ENCODE measurements around the gene PSMG1. TPM values are rescaled to one million over a fixed set of nuclear protein-coding genes. Genes with fewer than 3 reads are reported as not detected.

Gene PSMG1
- total RNA-seq, 2 experiments from 2014 or later: 7.8 to 7.9 TPM

DNA sequence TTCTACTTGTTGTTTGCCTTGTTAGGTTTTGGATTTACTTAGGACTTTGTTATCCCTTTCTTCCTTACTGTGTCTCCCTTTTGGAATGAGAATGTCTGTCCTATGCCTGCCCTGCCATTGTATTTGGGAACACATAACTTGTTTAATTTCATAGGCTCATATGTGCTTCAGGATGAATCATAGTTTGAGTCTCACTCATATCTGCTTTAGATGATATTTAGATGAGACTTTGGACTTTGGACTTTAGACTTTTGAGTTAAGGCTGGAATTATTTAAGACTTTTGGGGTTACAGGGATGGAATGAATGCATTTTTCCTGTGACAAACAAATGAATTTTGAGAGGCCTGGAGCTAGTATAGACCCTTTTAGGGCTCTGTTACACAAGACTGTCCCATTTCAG, 33.4 kb downstream of the PSMG1 start:
- no peaks in the 10 kb centered on the region for H3K9me3 ChIP-seq (ENCODE audit: control insufficient read depth in 1 of 2, insufficient read depth in 1 of 2, low read length in 2 of 2)
- ATAC-seq (ENCODE audit: poor library complexity): no peak
- H3K4me1 ChIP-seq (ENCODE audit: insufficient read depth, low read length): no peaks in the 10 kb centered on the region
- Mint-ChIP-seq H3K36me3 (ENCODE audit: low read depth) (no peaks in the 10 kb centered on the region), H3K4me3 (no peak overlapping the region), H3K27ac (no peak overlapping the region), H3K9me3 (no peaks in the 10 kb centered on the region), H3K4me1 (ENCODE audit: low read depth) (no peaks in the 10 kb centered on the region), H3K27me3 (peaks cover 17% of the 10 kb centered on the region)
- TF ChIP-seq, protein P1, sequence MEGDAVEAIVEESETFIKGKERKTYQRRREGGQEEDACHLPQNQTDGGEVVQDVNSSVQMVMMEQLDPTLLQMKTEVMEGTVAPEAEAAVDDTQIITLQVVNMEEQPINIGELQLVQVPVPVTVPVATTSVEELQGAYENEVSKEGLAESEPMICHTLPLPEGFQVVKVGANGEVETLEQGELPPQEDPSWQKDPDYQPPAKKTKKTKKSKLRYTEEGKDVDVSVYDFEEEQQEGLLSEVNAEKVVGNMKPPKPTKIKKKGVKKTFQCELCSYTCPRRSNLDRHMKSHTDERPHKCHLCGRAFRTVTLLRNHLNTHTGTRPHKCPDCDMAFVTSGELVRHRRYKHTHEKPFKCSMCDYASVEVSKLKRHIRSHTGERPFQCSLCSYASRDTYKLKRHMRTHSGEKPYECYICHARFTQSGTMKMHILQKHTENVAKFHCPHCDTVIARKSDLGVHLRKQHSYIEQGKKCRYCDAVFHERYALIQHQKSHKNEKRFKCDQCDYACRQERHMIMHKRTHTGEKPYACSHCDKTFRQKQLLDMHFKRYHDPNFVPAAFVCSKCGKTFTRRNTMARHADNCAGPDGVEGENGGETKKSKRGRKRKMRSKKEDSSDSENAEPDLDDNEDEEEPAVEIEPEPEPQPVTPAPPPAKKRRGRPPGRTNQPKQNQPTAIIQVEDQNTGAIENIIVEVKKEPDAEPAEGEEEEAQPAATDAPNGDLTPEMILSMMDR (IDR thresholded peaks at IDR 0.05): no peak
- intact Hi-C loops (cut with DNase I, micrococcal nuclease): no loop called here
- ChIA-PET CTCF (no interaction called here), POLR2A (no interaction called here)
- no peak overlapping the region for H3K27ac ChIP-seq (ENCODE audit: low read depth in 1 of 2, low read length in 2 of 2)
- H3K27me3 ChIP-seq (ENCODE audit: control insufficient read depth in 1 of 2, insufficient read depth in 2 of 2, low read length in 2 of 2): no peaks in the 10 kb centered on the region
- H3K4me3 ChIP-seq (ENCODE audit: low read length): no peak overlapping the region
- no peak for DNase-seq
- H3K36me3 ChIP-seq (ENCODE audit: insufficient read depth, low read length): no peaks in the 10 kb centered on the region

DNA sequence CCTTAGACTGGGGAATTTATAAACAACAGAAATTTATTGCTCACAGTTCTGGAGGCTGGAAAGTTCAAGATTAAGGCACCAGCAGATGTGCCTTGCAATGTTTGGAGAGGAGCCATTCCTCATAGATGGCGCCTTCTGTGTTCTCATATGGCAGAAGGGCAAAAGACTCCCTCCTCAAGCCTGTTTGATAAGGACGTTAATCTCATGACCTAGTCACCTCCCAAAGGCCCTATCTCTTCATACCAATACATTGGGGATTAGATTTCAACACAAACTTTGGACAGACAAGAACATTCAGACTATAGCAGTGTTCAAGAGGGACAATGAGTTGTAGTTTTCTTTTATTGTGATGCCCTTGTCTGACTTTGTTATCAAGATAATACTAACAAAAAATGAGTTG, 34.3 kb downstream of the PSMG1 start:
- peaks cover 17% of the 10 kb centered on the region for H3K27me3 Mint-ChIP-seq
- POLR2A ChIA-PET: no interaction called here
- H3K4me1 ChIP-seq (ENCODE audit: insufficient read depth, low read length): no peaks in the 10 kb centered on the region
- H3K36me3 ChIP-seq (ENCODE audit: insufficient read depth, low read length): no peaks in the 10 kb centered on the region
- no peak overlapping the region for H3K27ac Mint-ChIP-seq
- no peaks in the 10 kb centered on the region for H3K4me1 Mint-ChIP-seq (ENCODE audit: low read depth)
- H3K9me3 Mint-ChIP-seq: no peaks in the 10 kb centered on the region
- no peaks in the 10 kb centered on the region for H3K9me3 ChIP-seq (ENCODE audit: control insufficient read depth in 1 of 2, insufficient read depth in 1 of 2, low read length in 2 of 2)
- H3K27me3 ChIP-seq (ENCODE audit: control insufficient read depth in 1 of 2, insufficient read depth in 2 of 2, low read length in 2 of 2): no peaks in the 10 kb centered on the region
- intact Hi-C loops (cut with DNase I, micrococcal nuclease): no loop called here
- no peak for ATAC-seq (ENCODE audit: poor library complexity)
- DNase-seq: no peak
- CTCF ChIA-PET: no interaction called here
- TF ChIP-seq, protein P1 (IDR thresholded peaks at IDR 0.05): no peak
- no peak overlapping the region for H3K4me3 ChIP-seq (ENCODE audit: low read length)
- no peaks in the 10 kb centered on the region for H3K36me3 Mint-ChIP-seq (ENCODE audit: low read depth)
- no peak overlapping the region for H3K4me3 Mint-ChIP-seq
- H3K27ac ChIP-seq (ENCODE audit: low read depth in 1 of 2, low read length in 2 of 2): no peak overlapping the region

DNA sequence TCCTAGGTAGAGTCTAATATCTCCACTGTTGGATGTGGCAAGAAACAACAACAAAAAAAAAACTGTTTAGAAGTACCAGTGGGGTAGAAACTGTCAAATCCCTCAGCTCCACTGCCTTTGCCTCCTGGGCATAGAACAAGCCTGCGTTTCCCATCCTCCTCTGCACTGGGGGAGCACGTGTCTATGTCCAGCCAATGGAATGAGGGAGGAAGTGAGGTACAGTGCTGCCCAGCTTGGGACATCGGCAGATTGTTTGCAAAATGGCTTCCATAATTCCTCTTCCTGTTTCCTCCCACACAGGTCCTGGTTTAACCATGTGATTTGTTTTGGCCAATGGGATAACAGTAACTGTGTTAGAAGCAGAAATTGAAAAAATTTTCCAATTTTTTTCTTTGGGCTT, 39.1 kb downstream of the PSMG1 start:
- Histone ChIP-seq H3K36me3 (ENCODE audit: insufficient read depth, low read length) (no peaks in the 10 kb centered on the region), H3K9me3 (ENCODE audit: control insufficient read depth in 1 of 2, insufficient read depth in 1 of 2, low read length in 2 of 2) (no peaks in the 10 kb centered on the region), H3K27ac (ENCODE audit: low read depth in 1 of 2, low read length in 2 of 2) (no peak overlapping the region), H3K4me3 (ENCODE audit: low read length) (no peak overlapping the region), H3K4me1 (ENCODE audit: insufficient read depth, low read length) (no peaks in the 10 kb centered on the region), H3K27me3 (ENCODE audit: control insufficient read depth in 1 of 2, insufficient read depth in 2 of 2, low read length in 2 of 2) (peaks cover 0 to 2% of the 10 kb centered on the region in 2 experiments)
- H3K9me3 Mint-ChIP-seq: no peaks in the 10 kb centered on the region
- ChIA-PET POLR2A (no interaction called here), CTCF (no interaction called here)
- no peaks in the 10 kb centered on the region for H3K36me3 Mint-ChIP-seq (ENCODE audit: low read depth)
- TF ChIP-seq, protein P1 (IDR thresholded peaks at IDR 0.05): no peak
- intact Hi-C loops (cut with DNase I, micrococcal nuclease): no loop called here
- no peak overlapping the region for H3K27ac Mint-ChIP-seq
- H3K4me1 Mint-ChIP-seq (ENCODE audit: low read depth): no peaks in the 10 kb centered on the region
- DNase-seq (no peak), ATAC-seq (ENCODE audit: poor library complexity) (no peak)
- H3K27me3 Mint-ChIP-seq: no peaks in the 10 kb centered on the region
- H3K4me3 Mint-ChIP-seq: no peak overlapping the region

Measured in CD4-positive, alpha-beta T cell (primary cell).